ENCODE results near the gene DHRS9. TPM values are rescaled to one million over a fixed set of nuclear protein-coding genes. Genes with fewer than 3 reads are reported as not detected.

The DHRS9 gene
- total RNA-seq, 4 donors from 2014 or later = 0.26 to 0.91 (median 0.48) TPM; not detected in 1

GRCh38 chr2:169031202-169031601 is 38.2 kb upstream of the DHRS9 start, which contains the start of gene ABCB11:
TSS of gene ABCB11 (minus strand) at chr2:169031324. CDS start at chr2:169018125, 13,199 bp downstream.
- H3K9me3 ChIP-seq = no peaks in the 10 kb centered on the region
- no peak within 1 kb of the TSS for H3K4me3 ChIP-seq
- intact Hi-C loops (cut with DNase I; ENCODE audit: low total_unique reads) = no loop called here
- H3K4me1 ChIP-seq = no peaks in the 10 kb centered on the region
- no peak within 1 kb of the TSS for H3K27ac ChIP-seq
- no peak for TF ChIP-seq CTCF (IDR thresholded peaks at IDR 0.05)
- H3K36me3 ChIP-seq = no peaks in the 10 kb centered on the region
- no peaks in the 10 kb centered on the region for H3K27me3 ChIP-seq
- DNase-seq = no peak

GRCh38 chr2:169034256-169034655 is 35.1 kb upstream of the DHRS9 start:
- TF ChIP-seq CTCF (IDR thresholded peaks at IDR 0.05) = no peak
- H3K27ac ChIP-seq = no peak overlapping the region
- no peaks in the 10 kb centered on the region for H3K9me3 ChIP-seq
- H3K4me1 ChIP-seq = no peaks in the 10 kb centered on the region
- H3K4me3 ChIP-seq = no peak overlapping the region
- no peak for DNase-seq
- intact Hi-C loops (cut with DNase I; ENCODE audit: low total_unique reads) = no loop called here
- no peaks in the 10 kb centered on the region for H3K27me3 ChIP-seq
- H3K36me3 ChIP-seq = no peaks in the 10 kb centered on the region

- intact Hi-C loops (cut with DNase I; ENCODE audit: low total_unique reads) = no loop called here
- Histone ChIP-seq H3K4me1 (no peaks in the 10 kb centered on the region), H3K9me3 (no peaks in the 10 kb centered on the region)
Measured at GRCh38 chr2:169034984-169035544, 34.3 kb upstream of the DHRS9 start.

GRCh38 chr2:169035887-169036286 is 33.5 kb upstream of the DHRS9 start:
- Histone ChIP-seq H3K9me3 (no peaks in the 10 kb centered on the region), H3K4me1 (no peaks in the 10 kb centered on the region), H3K4me3 (no peak overlapping the region), H3K36me3 (no peaks in the 10 kb centered on the region), H3K27ac (no peak overlapping the region), H3K27me3 (no peaks in the 10 kb centered on the region)
- no peak for TF ChIP-seq CTCF (IDR thresholded peaks at IDR 0.05)
- TF ChIP-seq POLR2A (IDR thresholded peaks at IDR 0.05) = no peak
- DNase-seq = no peak
- intact Hi-C loops (cut with DNase I; ENCODE audit: low total_unique reads) = no loop called here

More at GRCh38 chr2:169034984-169035544, 34.3 kb upstream of the DHRS9 start:
- H3K36me3 ChIP-seq = no peaks in the 10 kb centered on the region
- H3K4me3 ChIP-seq = no peak overlapping the region
- no peak for DNase-seq
- no peaks in the 10 kb centered on the region for H3K27me3 ChIP-seq
- no peak overlapping the region for H3K27ac ChIP-seq
- no peak for TF ChIP-seq CTCF (IDR thresholded peaks at IDR 0.05)

GRCh38 chr2:169036736-169037440 is 32.5 kb upstream of the DHRS9 start:
- intact Hi-C loops (cut with DNase I; ENCODE audit: low total_unique reads) = no loop called here
- Histone ChIP-seq H3K9me3 (no peaks in the 10 kb centered on the region), H3K27ac (no peak overlapping the region), H3K36me3 (no peaks in the 10 kb centered on the region), H3K4me3 (no peak overlapping the region), H3K27me3 (no peaks in the 10 kb centered on the region), H3K4me1 (no peaks in the 10 kb centered on the region)
- TF ChIP-seq POLR2A (IDR thresholded peaks at IDR 0.05) = no peak
- no peak for TF ChIP-seq CTCF (IDR thresholded peaks at IDR 0.05)
- no peak for DNase-seq

All from uterus (tissue), 4 donors.